Upper lobe of left lung (tissue), 6 donors: ENCODE measurements around the gene PNKD. TPM values are rescaled to one million over a fixed set of nuclear protein-coding genes. Genes with fewer than 3 reads are reported as not detected.

ENCODE experiments used
- ATAC-seq, 2 donors: fragments of 200-7000 bp; cut with Tn5 transposase; one replicate each; pipeline ENCODE4 v1.9.1; 2022; ENCODE audit warnings: mild to moderate bottlenecking in 2 of 2, moderate library complexity in 2 of 2; ENCODE audit not compliant: low FRiP score in 2 of 2
- DNase-seq, 2 donors: peaks; one replicate each; pipeline ENCODE4 v3.0.0-alpha.2; 2019 to 2020
- H3K27ac ChIP-seq, 4 donors: fragments of 200-600 bp; sonication (generic); one replicate each; pipeline ENCODE4 v1.5.1; 2016 to 2019
- H3K27me3 ChIP-seq, 4 donors: fragments of 200-600 bp; sonication (generic); one replicate each; pipeline ENCODE4 v1.5.1; 2017 to 2019
- H3K36me3 ChIP-seq, 4 donors: fragments of 200-600 bp; sonication (generic); one replicate each; pipeline ENCODE4 v1.5.1; 2016 to 2019
- H3K4me1 ChIP-seq, 4 donors: fragments of 200-600 bp; sonication (generic); one replicate each; pipeline ENCODE4 v1.5.1; 2018 to 2019
- H3K4me3 ChIP-seq, 4 donors: fragments of 200-600 bp; sonication (generic); one replicate each; pipeline ENCODE4 v1.5.1; 2017 to 2019; ENCODE audit warnings: mild to moderate bottlenecking in 2 of 4, moderate library complexity in 1 of 4
- H3K9me3 ChIP-seq, 4 donors: fragments of 200-600 bp; sonication (generic); one replicate each; pipeline ENCODE4 v1.5.1; 2018 to 2019
- EP300 ChIP-seq, 4 donors: sonication (generic); formaldehyde crosslinking; IDR thresholded peaks; one replicate each; pipeline ENCODE4 v1.5.1; 2017; ENCODE audit warnings: antibody characterized with exemption in 4 of 4, control low read depth in 2 of 4
- POLR2A ChIP-seq, 4 donors: fragments of 450-650 bp; IDR thresholded peaks; one replicate each; pipeline ENCODE4 v1.5.1; 2016 to 2017; ENCODE audit warnings: antibody characterized with exemption in 4 of 4, mild to moderate bottlenecking in 2 of 4
- POLR2AphosphoS5 ChIP-seq, 2 donors: sonication (generic); formaldehyde crosslinking; IDR thresholded peaks; one replicate each; pipeline ENCODE4 v1.5.1; 2017; ENCODE audit warnings: antibody characterized with exemption in 2 of 2
- WGBS, 2 donors: methylation state at CpG; one replicate each; pipeline ENCODE4 v1.1.5; 2017 to 2018; 5-methylcytosine and 5-hydroxymethylcytosine counted together
- total RNA-seq, 6 donors: library from RNA; depleted of rRNA in 4 of 6; stranded (reverse); fragments of >200 nt in 4 of 6; gene quantifications; one replicate each; pipeline versions ENCODE4 v1.1.0 to v1.2.1, GENCODE V29; 2016 to 2021
- TF ChIP-seq, protein P1 (sequence below), 6 experiments: fragments of 450-650 bp in 4 of 6; fragments of 200-600 bp in 2 of 6; sonication (generic) in 2 of 6; IDR thresholded peaks; one replicate each; pipeline ENCODE4 v1.5.1; 2016 to 2019; ENCODE audit warnings: antibody characterized with exemption in 6 of 6
- donor health status: DM: no; HTN: no; CAD: no; lungs with moderate emphysema.
- donor health status: DM: no; HTN: yes; CAD: no; lungs with severe emphysema.

Gene PNKD
- total RNA-seq, 6 donors from 2014 or later = 69.8 to 153 (median 87.2) TPM

DNA sequence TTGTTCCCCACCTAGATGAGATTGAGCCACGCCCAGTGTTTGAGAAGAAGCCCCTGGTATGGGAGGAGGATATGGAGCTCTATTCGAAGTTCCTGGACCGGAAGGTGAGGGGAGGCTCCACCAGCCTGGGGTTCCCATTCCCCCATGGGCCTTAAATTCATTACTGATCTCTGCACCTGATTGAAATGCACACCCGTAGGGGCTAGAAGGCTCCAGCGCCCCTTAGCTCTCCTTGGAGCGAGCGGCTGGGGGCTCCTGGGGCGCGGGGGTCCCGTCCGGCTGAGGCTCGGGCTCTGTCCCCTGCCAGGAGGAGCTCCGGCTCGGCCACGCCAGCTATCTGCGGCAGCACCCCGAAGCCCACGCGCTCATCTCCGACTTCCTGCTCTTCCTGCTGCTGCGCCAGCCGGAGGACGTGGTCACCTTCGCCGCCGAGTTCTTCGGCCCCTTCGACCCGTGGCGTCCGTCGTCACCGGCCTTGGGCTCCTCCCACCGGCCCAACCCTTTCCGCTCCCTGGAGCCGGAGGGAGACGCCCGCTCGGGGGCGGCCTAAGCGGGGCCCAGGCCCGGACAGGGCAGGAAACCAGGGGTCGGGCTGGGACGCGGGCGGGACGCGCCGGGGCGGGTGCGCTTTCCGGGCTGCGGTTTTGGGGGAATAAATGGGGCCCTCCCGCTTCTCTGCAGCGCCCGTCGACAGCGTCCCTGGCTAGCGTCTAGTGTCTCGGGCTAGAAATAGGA lies 97.3 kb downstream of the PNKD start:
- H3K27me3 ChIP-seq = no peaks in the 10 kb centered on the region
- WGBS, 2 donors = 0 to 3% methylated on average over 1 to 49 of the region's 60 CpGs
- H3K36me3 ChIP-seq = no peaks in the 10 kb centered on the region
- H3K27ac ChIP-seq = peak overlapping the region; percentile 90 to 97 (median 94)
- TF ChIP-seq, protein P1, sequence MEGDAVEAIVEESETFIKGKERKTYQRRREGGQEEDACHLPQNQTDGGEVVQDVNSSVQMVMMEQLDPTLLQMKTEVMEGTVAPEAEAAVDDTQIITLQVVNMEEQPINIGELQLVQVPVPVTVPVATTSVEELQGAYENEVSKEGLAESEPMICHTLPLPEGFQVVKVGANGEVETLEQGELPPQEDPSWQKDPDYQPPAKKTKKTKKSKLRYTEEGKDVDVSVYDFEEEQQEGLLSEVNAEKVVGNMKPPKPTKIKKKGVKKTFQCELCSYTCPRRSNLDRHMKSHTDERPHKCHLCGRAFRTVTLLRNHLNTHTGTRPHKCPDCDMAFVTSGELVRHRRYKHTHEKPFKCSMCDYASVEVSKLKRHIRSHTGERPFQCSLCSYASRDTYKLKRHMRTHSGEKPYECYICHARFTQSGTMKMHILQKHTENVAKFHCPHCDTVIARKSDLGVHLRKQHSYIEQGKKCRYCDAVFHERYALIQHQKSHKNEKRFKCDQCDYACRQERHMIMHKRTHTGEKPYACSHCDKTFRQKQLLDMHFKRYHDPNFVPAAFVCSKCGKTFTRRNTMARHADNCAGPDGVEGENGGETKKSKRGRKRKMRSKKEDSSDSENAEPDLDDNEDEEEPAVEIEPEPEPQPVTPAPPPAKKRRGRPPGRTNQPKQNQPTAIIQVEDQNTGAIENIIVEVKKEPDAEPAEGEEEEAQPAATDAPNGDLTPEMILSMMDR (IDR thresholded peaks at IDR 0.05) = peak in 1 of 6 experiments; percentile 8
- TF ChIP-seq POLR2AphosphoS5 (IDR thresholded peaks at IDR 0.05) (peak; percentile 92 to 98), EP300 (IDR thresholded peaks at IDR 0.05) (peak in 1 of 4 donors; percentile 45), POLR2A (IDR thresholded peaks at IDR 0.05) (peak in 3 of 4 donors; percentile 83 to 99 (median 93))
- H3K4me1 ChIP-seq = peaks cover 23 to 46% (median 34%) of the 10 kb centered on the region in 4 donors
- H3K4me3 ChIP-seq = peak overlapping the region in 3 of 4 donors; percentile 52 to 54 (median 54)
- peaks cover 0 to 4% (median 0%) of the 10 kb centered on the region in 4 donors for H3K9me3 ChIP-seq
- ATAC-seq (peak; percentile 92 to 93), DNase-seq (peak; percentile 95 to 97)

DNA sequence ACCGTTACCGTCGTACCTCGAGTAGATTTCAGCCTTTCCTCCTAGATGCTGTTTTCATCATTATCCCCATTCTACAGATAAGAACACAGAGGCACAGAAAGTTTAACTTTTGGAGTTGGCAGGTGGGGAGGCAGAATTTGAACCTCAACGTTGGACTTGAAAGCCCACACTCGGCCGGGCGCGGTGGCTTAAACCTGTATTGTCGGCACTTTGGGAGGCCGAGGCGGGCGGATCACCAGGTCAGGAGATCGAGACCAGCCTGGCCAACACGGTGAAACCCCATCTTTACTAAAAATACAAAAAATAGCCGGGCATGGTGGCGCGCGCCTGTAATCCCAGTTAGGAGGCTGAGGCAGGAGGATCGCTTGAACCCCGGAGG lies 97.8 kb downstream of the PNKD start:
- H3K9me3 ChIP-seq = peaks cover 0 to 4% (median 0%) of the 10 kb centered on the region in 4 donors
- H3K4me1 ChIP-seq = peaks cover 23 to 46% (median 34%) of the 10 kb centered on the region in 4 donors
- H3K36me3 ChIP-seq = no peaks in the 10 kb centered on the region
- no peak for ATAC-seq
- 56 to 67% methylated on average over 18 to 21 of the region's 21 CpGs for WGBS, 2 donors
- TF ChIP-seq POLR2A (IDR thresholded peaks at IDR 0.05) (no peak), POLR2AphosphoS5 (IDR thresholded peaks at IDR 0.05) (no peak), EP300 (IDR thresholded peaks at IDR 0.05) (no peak)
- TF ChIP-seq, protein P1 (IDR thresholded peaks at IDR 0.05) = no peak
- no peak for DNase-seq
- no peaks in the 10 kb centered on the region for H3K27me3 ChIP-seq
- peak overlapping the region in 3 of 4 donors; percentile 52 to 54 (median 54) for H3K4me3 ChIP-seq
- peak overlapping the region; percentile 90 to 97 (median 94) for H3K27ac ChIP-seq

DNA sequence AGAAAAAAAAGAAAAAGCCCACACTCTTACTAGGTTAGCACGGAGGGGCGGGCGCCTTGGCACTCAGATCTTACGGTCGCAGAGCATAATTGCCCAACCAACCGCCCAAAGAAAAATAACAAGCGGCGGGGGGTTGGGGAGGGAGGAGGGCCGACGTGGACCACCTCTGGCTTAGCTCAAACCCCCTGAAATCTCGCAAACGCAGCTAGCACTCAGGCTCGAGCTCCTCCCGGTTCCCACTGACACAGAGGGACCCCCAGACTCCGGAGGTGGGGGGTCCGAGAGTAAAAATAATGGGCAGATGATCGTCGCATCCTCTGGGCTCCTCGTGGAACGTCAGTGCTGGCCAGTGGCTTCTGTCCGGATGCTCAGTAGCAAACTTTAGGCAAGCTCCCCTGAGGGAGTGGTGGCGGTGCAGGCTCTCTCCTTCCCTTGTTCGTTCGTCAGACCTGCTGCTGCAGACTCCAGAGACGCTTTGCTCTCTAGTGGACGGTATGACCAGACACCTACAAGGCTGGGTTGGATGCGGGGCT lies 98.4 kb downstream of the PNKD start:
- Histone ChIP-seq H3K27me3 (no peaks in the 10 kb centered on the region), H3K4me3 (peak overlapping the region in 3 of 4 donors; percentile 52 to 54 (median 54)), H3K36me3 (no peaks in the 10 kb centered on the region), H3K9me3 (peaks cover 0 to 4% (median 0%) of the 10 kb centered on the region in 4 donors), H3K4me1 (peaks cover 23 to 46% (median 34%) of the 10 kb centered on the region in 4 donors), H3K27ac (peak overlapping the region; percentile 90 to 97 (median 94))
- DNase-seq (peak in 1 of 2 donors; percentile 74), ATAC-seq (peak in 1 of 2 donors; percentile 7)
- TF ChIP-seq EP300 (IDR thresholded peaks at IDR 0.05) = no peak
- TF ChIP-seq, protein P1 (IDR thresholded peaks at IDR 0.05) = no peak
- TF ChIP-seq POLR2AphosphoS5 (IDR thresholded peaks at IDR 0.05) = peak; percentile 16 to 37
- TF ChIP-seq POLR2A (IDR thresholded peaks at IDR 0.05) = peak in 1 of 4 donors; percentile 71
- WGBS, 2 donors = 37 to 40% methylated on average over 27 of the region's 27 CpGs

DNA sequence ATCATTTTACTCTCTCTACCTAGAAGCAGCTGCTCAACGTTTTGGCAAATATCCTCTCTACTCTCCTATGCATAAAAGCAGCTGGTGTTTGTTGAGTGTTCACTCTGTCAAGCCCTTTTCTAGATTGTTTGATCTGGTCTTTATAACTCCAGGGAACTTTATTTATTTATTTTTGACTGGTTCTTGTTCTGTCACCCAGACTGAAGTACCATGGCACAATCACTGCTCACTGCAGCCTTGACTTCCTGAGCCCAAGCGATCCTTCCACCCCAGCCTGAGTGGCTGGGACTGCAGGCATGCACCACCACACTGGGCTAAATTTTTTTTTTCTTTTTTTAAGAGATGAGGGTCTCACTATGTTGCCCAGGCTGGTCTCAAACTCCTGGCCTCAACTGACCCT lies 99.0 kb downstream of the PNKD start:
- H3K4me3 ChIP-seq = peak overlapping the region in 2 of 4 donors; percentile 54
- peak overlapping the region; percentile 90 to 97 (median 94) for H3K27ac ChIP-seq

More for the DNA sequence above, 99.0 kb downstream of the PNKD start:
- TF ChIP-seq POLR2AphosphoS5 (IDR thresholded peaks at IDR 0.05) = no peak
- TF ChIP-seq, protein P1 (IDR thresholded peaks at IDR 0.05) = peak in 1 of 6 experiments; percentile 27
- Histone ChIP-seq H3K9me3 (peaks cover 0 to 4% (median 0%) of the 10 kb centered on the region in 4 donors), H3K36me3 (no peaks in the 10 kb centered on the region), H3K27me3 (no peaks in the 10 kb centered on the region), H3K4me1 (peaks cover 23 to 46% (median 34%) of the 10 kb centered on the region in 4 donors)
- WGBS, 2 donors = 21 to 29% methylated on average over 2 of the region's 2 CpGs
- DNase-seq (peak in 1 of 2 donors; percentile 68), ATAC-seq (peak; percentile 24 to 47)
